Heart right ventricle (tissue), 16 donors: Measurements from ENCODE around the gene SFRP5. TPM values are rescaled to one million over a fixed set of nuclear protein-coding genes. Genes with fewer than 3 reads are reported as not detected.

Source experiments
- ATAC-seq, 8 donors: fragments of 200-7000 bp; cut with Tn5 transposase; one replicate each; pipeline ENCODE4 v1.9.1; 2020; ENCODE audit warnings: mild to moderate bottlenecking in 8 of 8, moderate library complexity in 8 of 8, moderate number of reproducible peaks in 1 of 8
- DNase-seq, 2 donors: peaks; one replicate each; pipeline ENCODE4 v3.0.0-alpha.2; 2020
- H3K27ac ChIP-seq, 10 donors: fragments of 200-600 bp; sonication (generic) in 2 of 10; one replicate each; pipeline versions ENCODE4 v1.5.0 to v1.8.0; 2020 to 2022; ENCODE audit warnings: mild to moderate bottlenecking in 3 of 10
- H3K27me3 ChIP-seq, 7 donors: fragments of 200-600 bp; one replicate each; pipeline ENCODE4 v1.8.0; 2021 to 2022; ENCODE audit warnings: mild to moderate bottlenecking in 2 of 7
- H3K36me3 ChIP-seq, 9 donors: fragments of 200-600 bp; sonication (generic) in 1 of 9; one replicate each; pipeline versions ENCODE4 v1.5.0 to v1.8.0; 2020 to 2022; ENCODE audit warnings: mild to moderate bottlenecking in 2 of 9
- H3K4me1 ChIP-seq, 9 donors: fragments of 200-600 bp; sonication (generic) in 1 of 9; one replicate each; pipeline versions ENCODE4 v1.5.0 to v1.8.0; 2020 to 2022; ENCODE audit warnings: mild to moderate bottlenecking in 4 of 9
- H3K4me3 ChIP-seq, 10 donors: fragments of 200-600 bp; sonication (generic) in 2 of 10; one replicate each; pipeline versions ENCODE4 v1.5.0 to v1.8.0; 2020 to 2022; ENCODE audit warnings: mild to moderate bottlenecking in 7 of 10, moderate library complexity in 2 of 10
- H3K9me3 ChIP-seq, 11 donors: fragments of 200-600 bp in 10 of 11; sonication (generic) in 2 of 11; one replicate each; pipeline versions ENCODE4 v1.5.0 to v1.8.0; 2013 to 2022; ENCODE audit warnings: mild to moderate bottlenecking in 2 of 11, control low read depth in 1 of 11, moderate library complexity in 1 of 11
- WGBS, 2 donors: extraction: QIAGEN DNeasy Blood & Tissue Kit; methylation state at CpG; one replicate each; pipeline ENCODE4 v1.1.7; 2013; ENCODE audit warnings: inconsistent platforms in 1 of 2; 5-methylcytosine and 5-hydroxymethylcytosine counted together
- intact Hi-C, 10 donors: fragments of 100-400 bp; cut with DNase I; formaldehyde crosslinking; loops; one replicate each; pipeline versions ENCODE4 v1.11.1 to v1.14.2; 2022
- polyA plus RNA-seq, 2 donors: library from polyadenylated mRNA; stranded (reverse); fragments of 200-250 nt; gene quantifications; one replicate each; pipeline ENCODE4 v1.2.3, GENCODE V29; 2013
- total RNA-seq, 10 donors: library from RNA; stranded (reverse); fragmentation: NEBNext Ultra II Directional in 3 of 10; extraction: Animal tissue kit (Norgen Biotek cat#: 25700) in 3 of 10; gene quantifications; one replicate each; pipeline versions ENCODE4 v1.2.1 to v1.2.4, GENCODE V29; 2021 to 2023
- TF ChIP-seq, protein P1 (sequence below), 9 donors: fragments of 200-600 bp; sonication (generic) in 2 of 9; IDR thresholded peaks; one replicate each; pipeline versions ENCODE4 v1.5.0 to v1.8.0; 2021 to 2022; ENCODE audit warnings: antibody characterized with exemption in 9 of 9, mild to moderate bottlenecking in 5 of 9, moderate library complexity in 1 of 9
- donor health status: Arrhythmogenic right ventricular cardiomyopathy.
- donor health status: ischemic (EF 13 %, LVEDD 7.1; RV severe dilation, severe dysfunction).
- donor health status: healthy with polysubstance abuse.
- donor health status: DM: no; HTN: yes; CAD: no.
- donor health status: DM: no; HTN: no; CAD: no.
- donor health status: ischemic (EF 25% LVEDD 6.9; RV normal size, moderate dysfunction).
- donor health status: ischemic (EF 25% LVEDD 5.7; RV mildly dilated, moderate dysfunction).
- donor health status: healthy.
- donor health status: DM: yes; HTN: yes; CAD: no.
- donor health status: Ischemic cardiomyopathy.
- donor health status: ischemic (EF 35%, LVEDD 5.7; RV mildly dilated, moderate dysfunction).
- donor health status: nonischemic (EF 11% LVEDD 7.7; RV severe dilation, severe dysfunction).
- donor health status: DM: yes; HTN: yes; CAD: no.
- donor health status: PGD.
- donor health status: ischemic (EF 29% LVEDD 5.4; RV normal size, mild dysfunction).
- donor health status: nonischemic (EF 23%, LVEDD 6.1; RV moderate dilation, normal function).

The SFRP5 gene
- total and polyA plus RNA-seq, 12 donors = 0.19 to 4.3 (median 1.0) TPM; not detected in 2

- WGBS, 2 donors = 63 to 70% methylated on average over 6 of the region's 6 CpGs
- no peak for ATAC-seq
- no peak overlapping the region for H3K4me3 ChIP-seq
- H3K27me3 ChIP-seq = no peaks in the 10 kb centered on the region
- intact Hi-C loops = no loop called here
- peak overlapping the region in 4 of 10 donors; percentile 32 to 51 (median 41) for H3K27ac ChIP-seq
- TF ChIP-seq, protein P1, sequence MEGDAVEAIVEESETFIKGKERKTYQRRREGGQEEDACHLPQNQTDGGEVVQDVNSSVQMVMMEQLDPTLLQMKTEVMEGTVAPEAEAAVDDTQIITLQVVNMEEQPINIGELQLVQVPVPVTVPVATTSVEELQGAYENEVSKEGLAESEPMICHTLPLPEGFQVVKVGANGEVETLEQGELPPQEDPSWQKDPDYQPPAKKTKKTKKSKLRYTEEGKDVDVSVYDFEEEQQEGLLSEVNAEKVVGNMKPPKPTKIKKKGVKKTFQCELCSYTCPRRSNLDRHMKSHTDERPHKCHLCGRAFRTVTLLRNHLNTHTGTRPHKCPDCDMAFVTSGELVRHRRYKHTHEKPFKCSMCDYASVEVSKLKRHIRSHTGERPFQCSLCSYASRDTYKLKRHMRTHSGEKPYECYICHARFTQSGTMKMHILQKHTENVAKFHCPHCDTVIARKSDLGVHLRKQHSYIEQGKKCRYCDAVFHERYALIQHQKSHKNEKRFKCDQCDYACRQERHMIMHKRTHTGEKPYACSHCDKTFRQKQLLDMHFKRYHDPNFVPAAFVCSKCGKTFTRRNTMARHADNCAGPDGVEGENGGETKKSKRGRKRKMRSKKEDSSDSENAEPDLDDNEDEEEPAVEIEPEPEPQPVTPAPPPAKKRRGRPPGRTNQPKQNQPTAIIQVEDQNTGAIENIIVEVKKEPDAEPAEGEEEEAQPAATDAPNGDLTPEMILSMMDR (IDR thresholded peaks at IDR 0.05) = no peak
- DNase-seq = no peak
- H3K9me3 ChIP-seq = no peaks in the 10 kb centered on the region
- H3K4me1 ChIP-seq = peaks cover 8 to 56% (median 35%) of the 10 kb centered on the region in 9 donors
- peaks cover 0 to 18% (median 0%) of the 10 kb centered on the region in 9 donors for H3K36me3 ChIP-seq
Measured at GRCh38 chr10:97718178-97718577, 53.6 kb downstream of the SFRP5 start.

GRCh38 chr10:97717627-97718026, 54.2 kb downstream of the SFRP5 start:
- 87 to 92% methylated on average over 7 of the region's 7 CpGs for WGBS, 2 donors
- H3K4me3 ChIP-seq = no peak overlapping the region
- no peaks in the 10 kb centered on the region for H3K9me3 ChIP-seq
- DNase-seq = no peak
- ATAC-seq = no peak
- intact Hi-C loops = no loop called here
- peaks cover 0 to 18% (median 0%) of the 10 kb centered on the region in 9 donors for H3K36me3 ChIP-seq
- no peaks in the 10 kb centered on the region for H3K27me3 ChIP-seq
- TF ChIP-seq, protein P1 (IDR thresholded peaks at IDR 0.05) = no peak
- H3K4me1 ChIP-seq = peaks cover 8 to 61% (median 35%) of the 10 kb centered on the region in 9 donors
- peak overlapping the region in 5 of 10 donors; percentile 6 to 51 (median 32) for H3K27ac ChIP-seq

Other genes with a start within 250 kb of the SFRP5 start
- gene ANKRD2, start 199.2 kb downstream of the SFRP5 start, total RNA-seq = 100 to 1,000 TPM in 6 of 10 donors, 10 to 100 TPM in 4; 46.3 to 395 (median 133) TPM
- gene ANKRD2, start 199.2 kb downstream of the SFRP5 start, polyA plus RNA-seq = 100 to 1,000 TPM; 248 to 370 TPM
- 10 to 100 TPM in 9 of 10 donors, 1 to 10 TPM in 1; 8.9 to 42.5 (median 17.4) TPM for gene HOGA1, start 187.6 kb downstream of the SFRP5 start, total RNA-seq
- gene HOGA1, start 187.6 kb downstream of the SFRP5 start, polyA plus RNA-seq = 10 to 100 TPM; 30.4 to 58.3 TPM
- 1 to 10 TPM in 3 of 10 donors, under 1 TPM in 5, not detected in 2; 0.20 to 1.7 (median 0.73) TPM for gene C10orf62, start 182.3 kb downstream of the SFRP5 start, total RNA-seq
- 1 to 10 TPM; 1.1 to 2.4 TPM for gene C10orf62, start 182.3 kb downstream of the SFRP5 start, polyA plus RNA-seq
- gene MORN4, start 138.5 kb downstream of the SFRP5 start, total RNA-seq = 10 to 100 TPM in 8 of 10 donors, 1 to 10 TPM in 2; 4.4 to 17.1 (median 12.8) TPM
- gene MORN4, start 138.5 kb downstream of the SFRP5 start, polyA plus RNA-seq = 10 to 100 TPM; 16.0 to 17.6 TPM
- 10 to 100 TPM in 9 of 10 donors, 1 to 10 TPM in 1; 9.4 to 18.5 (median 14.2) TPM for gene PI4K2A, start 131.3 kb downstream of the SFRP5 start, total RNA-seq
- 10 to 100 TPM in 1 of 2 donors, 1 to 10 TPM in 1; 5.3 to 20.7 TPM for gene PI4K2A, start 131.3 kb downstream of the SFRP5 start, polyA plus RNA-seq
- gene AVPI1, start 84.8 kb downstream of the SFRP5 start, total RNA-seq = 10 to 100 TPM in 3 of 10 donors, 1 to 10 TPM in 7; 6.5 to 12.9 (median 9.1) TPM
- gene AVPI1, start 84.8 kb downstream of the SFRP5 start, polyA plus RNA-seq = 10 to 100 TPM in 1 of 2 donors, 1 to 10 TPM in 1; 5.3 to 41.0 TPM
- 10 to 100 TPM in 1 of 10 donors, 1 to 10 TPM in 9; 2.8 to 10.2 (median 5.8) TPM for gene MARVELD1, start 58.3 kb downstream of the SFRP5 start, total RNA-seq
- gene MARVELD1, start 58.3 kb downstream of the SFRP5 start, polyA plus RNA-seq = 10 to 100 TPM in 1 of 2 donors, 1 to 10 TPM in 1; 5.0 to 11.9 TPM
- 10 to 100 TPM in 8 of 10 donors, 1 to 10 TPM in 2; 7.5 to 16.0 (median 11.8) TPM for gene ZFYVE27, start 34.9 kb downstream of the SFRP5 start, total RNA-seq
- gene ZFYVE27, start 34.9 kb downstream of the SFRP5 start, polyA plus RNA-seq = 10 to 100 TPM; 10.2 to 17.6 TPM
- 1 to 10 TPM in 1 of 10 donors, under 1 TPM in 9; 0.05 to 1.0 (median 0.24) TPM for gene GOLGA7B, start 77.8 kb upstream of the SFRP5 start, total RNA-seq
- under 1 TPM; 0.09 to 0.59 TPM for gene GOLGA7B, start 77.8 kb upstream of the SFRP5 start, polyA plus RNA-seq